Superior temporal gyrus (tissue), 1 donor: Measurements from ENCODE around the gene B4GALT1.
A peak's percentile ranks its signal among the peaks of the same experiment; 100 is the strongest.

Source experiments
- DNase-seq: peaks from one replicate; pipeline ENCODE4 v3.0.0-alpha.2; 2016; ENCODE audit errors: extremely low spot score

The B4GALT1 gene

DNA sequence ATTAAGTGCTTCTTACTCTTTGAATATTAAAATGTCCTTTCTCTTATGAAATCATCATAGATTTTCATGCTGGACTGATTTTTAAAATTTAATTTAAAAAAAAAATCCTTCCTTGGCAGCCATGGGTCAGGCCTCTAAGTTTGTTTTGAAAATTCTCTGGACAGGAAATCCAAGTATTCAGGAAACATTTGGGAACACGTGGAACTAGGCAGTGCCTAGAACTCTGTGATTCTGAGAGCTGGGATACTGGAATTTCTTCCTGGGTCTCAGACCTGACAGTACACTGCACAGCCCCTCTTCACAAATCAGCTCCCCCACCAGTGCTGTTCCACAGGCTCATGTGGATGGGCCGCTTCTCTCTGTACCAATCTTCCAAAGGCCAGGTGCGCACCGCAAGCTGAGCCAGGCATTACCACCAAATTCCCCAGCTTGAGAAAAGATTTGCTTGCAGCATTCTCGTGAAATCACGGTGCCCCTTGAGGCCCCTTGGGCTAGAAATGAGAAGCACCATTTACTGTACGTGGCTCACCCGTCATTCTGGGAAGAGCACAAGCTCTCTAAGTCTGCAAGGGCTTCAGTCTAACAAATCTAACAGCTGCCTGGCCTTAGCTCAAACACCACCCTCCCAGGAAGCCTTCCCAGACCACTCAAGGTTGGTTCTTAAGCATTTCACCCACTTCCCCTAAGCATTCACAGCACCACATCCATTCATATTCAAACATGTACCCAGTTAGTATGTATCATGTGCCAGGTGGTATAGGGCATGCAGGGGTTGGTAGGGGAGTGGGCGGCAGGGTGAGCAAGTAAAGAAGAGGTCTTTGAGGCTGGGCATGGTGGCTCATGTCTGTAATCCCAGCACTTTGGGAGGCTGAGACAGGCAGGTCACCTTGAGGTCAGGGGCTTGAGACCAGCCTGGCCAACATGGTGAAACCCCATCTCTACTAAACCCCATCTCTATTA is 26.5 kb downstream of the B4GALT1 start:
- no peak for DNase-seq

DNA sequence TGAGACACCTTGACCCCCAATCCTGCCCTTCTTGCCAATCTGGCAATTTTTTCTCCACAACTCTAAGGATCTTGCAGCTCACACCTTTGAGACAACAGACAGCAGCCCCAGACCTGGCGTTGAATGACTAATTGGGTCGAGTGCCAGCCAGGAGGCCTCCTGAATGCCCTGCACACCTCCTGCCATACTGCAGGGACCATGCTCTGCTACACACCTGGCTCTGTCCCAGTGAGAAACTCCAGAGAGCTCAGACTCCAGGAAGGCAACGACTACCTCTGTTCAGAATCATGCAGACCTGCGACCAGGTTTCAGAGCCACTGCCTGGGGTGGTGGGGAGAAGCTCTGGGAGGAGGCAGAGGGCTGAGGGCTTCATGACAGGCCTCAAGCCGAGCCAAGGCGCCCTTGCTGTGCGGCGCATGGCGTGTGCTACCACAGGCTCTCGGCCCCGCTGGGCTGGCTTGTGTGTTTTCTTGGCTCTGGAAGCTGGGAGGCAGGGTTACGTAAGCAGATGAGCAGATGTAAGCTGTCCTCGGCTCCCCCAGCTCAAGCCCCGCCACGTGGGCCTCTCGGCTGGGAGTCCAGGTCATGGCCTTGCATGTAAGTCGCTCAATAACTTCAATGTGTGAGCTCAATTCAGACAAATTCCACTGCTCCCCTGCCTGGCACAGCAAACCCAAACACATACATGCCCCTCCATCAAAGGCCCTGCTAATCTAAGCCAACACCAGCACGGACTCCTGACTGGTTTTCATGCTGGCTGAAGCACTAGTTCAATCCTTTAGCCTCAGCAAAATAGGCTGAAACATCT is 27.5 kb downstream of the B4GALT1 start:
- DNase-seq = no peak

DNA sequence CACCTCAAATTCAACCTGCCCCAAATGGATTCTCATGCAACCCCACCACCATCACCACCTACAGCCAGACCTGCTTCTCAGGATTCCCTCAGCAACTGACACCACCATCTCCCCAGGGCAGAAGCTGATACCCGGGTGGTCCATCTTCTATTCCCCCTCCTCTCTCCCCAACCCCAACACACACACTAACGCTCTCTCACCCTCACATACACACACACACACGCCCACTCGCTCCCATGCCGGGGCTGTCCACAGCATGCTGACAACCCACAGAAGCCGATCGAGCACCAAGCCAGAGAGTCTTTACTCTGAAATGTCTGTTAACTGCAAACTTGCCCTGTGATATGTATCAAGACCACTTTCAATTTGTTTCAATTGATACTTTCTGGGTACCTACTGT is 28.4 kb downstream of the B4GALT1 start:
- no peak for DNase-seq

DNA sequence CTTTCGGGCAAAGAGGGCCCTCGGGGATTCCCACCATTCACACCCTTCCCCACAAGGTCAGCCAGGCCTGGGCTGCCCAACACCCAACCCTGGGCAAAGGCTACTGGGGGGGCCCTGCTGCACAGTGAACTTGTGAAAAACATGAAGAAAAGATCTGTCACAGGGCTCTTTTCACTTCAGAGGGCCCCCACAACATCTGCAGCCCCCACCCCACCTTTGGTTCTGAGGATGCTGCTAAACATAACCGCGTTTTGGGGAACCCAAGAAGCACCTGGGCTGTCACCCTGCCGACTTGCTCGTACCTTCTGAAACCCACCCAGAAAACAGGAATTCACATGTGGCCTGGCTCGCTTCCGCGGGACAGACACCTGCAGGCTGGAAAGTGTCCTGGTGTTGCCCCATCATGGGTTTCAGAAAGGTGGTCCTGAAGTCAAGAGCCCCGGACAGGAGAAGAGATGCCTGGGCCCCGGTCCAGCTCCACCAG is 29.3 kb downstream of the B4GALT1 start:
- no peak for DNase-seq

DNA sequence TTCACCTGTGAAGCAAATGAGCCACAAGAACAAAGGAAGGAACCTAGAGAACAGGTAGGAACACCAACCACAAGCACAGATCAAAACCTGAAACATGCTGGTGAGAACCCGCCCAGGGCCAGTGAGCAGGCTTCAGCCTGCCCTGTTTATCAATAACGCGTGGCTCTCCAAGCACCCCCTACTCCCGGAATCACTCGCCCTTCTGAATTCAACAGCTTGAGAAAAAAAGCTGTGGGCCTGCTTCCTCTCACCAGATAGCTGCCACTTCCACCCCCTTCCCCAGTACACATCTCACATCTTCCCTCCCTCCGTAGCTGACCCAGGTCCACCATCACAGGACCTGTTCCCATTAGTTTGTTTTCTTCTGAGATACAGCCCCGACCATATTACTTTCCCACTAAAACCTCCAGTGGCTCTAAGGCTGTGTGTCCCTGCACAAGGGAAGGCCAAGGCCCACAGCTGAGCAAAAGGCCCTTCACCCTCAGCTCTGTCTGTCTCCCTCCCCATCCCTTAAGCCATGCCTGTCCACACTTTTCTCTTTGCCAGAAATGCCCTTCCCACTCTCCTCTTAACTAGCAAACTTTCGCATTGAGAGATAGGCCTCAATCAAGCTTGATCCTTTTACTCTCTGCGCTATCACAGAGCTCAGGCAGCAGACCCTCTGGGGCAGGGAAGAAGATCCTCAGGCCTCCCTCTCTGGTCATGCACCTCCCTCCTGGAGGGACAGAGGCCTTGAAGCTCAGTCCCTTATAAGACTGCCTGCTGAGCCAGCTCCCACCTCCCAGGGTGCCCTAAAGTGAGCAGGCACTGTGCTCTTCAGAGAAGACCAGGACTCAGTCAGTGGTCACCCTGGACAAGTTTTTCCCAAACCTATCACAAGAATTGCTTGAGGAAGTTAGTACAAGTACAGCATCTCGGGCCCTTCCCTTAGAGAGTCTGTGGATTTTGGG is 30.1 kb downstream of the B4GALT1 start:
- DNase-seq = no peak

DNA sequence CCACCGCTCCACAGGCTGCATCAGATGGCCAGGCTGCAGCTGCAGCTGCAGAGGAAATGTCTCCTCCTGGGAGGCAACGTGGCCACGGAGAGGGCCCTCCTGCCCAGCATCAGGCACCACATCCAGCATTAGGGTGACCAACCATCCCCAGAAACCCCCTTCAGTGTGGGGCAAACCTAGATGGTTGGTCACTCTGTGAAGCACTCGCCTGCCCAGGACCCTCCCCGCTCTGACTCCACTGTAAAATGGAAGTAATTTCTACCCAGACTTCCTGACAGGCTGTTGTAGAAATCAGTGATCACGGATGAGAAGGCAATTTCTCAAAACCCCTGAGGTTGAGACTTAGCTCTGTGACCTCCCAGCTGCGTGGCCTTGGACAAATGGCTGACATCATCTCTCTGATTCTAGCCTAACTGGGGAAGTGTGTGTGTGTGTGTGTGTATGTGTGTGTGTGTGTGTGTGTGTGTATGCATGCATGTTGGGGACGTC is 31.6 kb downstream of the B4GALT1 start:
- DNase-seq = no peak

DNA sequence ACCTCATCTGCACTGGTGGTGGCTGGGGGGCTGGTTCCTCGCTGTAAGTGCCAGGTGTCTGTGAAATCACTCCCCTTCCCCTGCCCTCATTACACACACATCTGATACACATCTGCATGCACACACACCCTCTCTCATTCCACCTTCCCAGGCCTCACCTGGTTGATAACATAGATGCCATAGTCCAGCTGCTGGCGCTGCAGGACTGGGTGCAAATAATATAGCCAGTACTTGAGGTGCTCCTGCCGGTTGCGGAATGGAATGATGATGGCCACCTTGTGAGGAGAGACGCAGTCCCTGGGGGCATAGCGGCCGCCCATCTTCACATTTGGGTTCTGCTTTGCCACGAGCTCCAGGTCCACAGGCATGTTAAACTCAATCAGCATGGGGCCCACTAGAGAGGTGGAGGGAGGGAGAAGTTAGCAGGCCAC is 32.1 kb downstream of the B4GALT1 start:
- no peak for DNase-seq

DNA sequence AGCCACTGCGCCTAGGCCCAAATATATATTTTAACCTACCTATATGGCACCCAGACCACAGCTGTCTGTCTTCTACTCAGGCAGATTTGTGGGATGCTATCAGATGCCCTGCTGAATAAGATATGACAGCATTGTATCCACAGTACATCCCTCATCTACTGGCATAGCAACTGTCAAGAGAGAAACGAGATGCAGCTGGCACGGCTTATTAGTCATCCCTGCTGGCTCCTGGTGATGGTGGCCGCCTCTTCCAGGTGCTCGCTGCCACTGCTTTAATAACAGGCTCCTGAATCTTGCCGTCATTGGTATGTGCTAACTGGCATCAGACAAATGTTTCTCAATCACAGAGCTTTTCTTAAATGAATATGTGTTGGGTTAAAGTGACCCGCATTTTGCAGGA is 34.0 kb downstream of the B4GALT1 start:
- no peak for DNase-seq

DNA sequence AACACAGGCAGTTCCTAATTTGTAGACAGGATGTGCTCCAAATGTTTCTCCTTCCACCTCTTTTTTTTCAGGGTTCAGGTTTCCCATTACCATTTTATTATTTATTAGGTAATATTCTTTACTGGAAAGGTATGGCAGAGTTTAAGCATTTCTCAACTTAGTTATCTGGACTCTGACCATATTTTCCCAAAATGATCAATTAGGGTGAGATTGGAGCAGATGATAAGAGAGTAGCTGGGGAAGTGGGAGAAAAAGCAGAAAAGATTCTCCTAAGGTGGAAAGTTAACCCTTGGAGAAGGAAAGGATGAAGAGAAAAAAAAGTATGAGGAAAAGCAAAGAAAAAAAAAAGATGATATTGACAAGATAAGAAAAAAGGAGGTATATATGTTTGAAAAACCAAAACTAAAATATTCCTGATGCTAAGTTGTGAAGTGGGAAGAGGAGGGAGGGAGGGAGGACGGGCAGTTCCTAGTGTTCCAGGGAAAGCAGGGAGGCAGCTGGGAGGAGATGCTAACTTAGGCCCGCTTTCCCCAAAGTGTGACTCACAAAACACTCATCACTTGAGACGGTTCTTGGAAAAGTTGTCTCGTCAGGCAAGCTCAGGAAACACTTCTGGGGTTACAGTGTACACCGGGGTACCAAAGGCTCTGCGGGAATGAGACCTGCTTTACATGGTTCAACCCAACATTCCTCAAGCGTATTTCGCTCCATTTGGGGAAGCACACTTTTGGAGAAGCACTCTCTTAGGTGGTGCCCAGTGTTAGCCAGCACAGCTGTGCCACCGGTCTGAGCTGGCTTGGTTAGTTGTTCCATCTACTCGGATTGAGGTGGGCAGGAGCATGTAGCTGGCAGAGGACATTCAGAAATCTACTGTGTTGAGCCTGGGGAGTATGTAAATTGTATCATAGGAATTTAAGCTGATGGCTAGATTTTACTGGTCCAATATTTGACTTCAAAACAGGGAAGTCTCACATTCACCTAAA is 35.1 kb downstream of the B4GALT1 start:
- DNase-seq = peak; percentile 52

DNA sequence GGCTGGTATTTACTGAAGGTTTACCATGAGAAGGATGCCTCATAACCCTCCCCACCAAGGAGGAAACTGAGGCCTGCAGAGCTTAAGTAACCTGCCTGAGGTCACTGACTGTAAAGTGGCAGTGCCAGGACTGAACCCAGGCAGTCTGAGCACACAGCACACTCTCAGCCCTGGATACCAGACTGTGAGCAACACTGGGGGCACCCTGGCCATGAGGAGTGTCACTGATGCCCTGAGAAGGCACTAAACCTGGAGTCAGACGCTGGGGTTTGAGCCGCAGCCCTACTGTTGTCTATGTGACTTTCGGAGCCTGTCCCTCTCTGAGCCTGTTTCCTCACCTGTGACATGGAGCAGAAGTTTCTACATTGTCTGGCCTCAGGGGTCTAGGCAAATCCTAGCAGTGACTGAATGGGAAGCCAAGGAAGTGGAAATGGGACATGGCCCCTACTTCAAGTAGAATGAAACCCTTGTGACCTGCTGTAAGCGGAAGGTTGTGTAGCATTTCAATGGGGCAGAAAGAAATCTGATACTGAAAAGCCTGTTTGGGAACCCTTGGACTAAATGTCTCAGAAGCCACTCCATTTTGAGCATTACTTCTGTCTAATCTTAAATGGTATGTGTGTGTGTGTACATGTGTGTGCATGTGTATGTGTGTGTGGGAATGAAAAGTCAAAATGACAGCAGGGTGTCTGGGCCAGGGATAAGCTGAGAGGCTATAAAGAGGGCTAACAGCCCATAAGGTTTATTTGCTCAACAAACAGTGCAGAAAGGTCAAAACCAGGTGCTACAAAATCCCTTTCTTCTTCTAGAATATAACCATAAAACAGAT is 36.0 kb downstream of the B4GALT1 start:
- DNase-seq = no peak

DNA sequence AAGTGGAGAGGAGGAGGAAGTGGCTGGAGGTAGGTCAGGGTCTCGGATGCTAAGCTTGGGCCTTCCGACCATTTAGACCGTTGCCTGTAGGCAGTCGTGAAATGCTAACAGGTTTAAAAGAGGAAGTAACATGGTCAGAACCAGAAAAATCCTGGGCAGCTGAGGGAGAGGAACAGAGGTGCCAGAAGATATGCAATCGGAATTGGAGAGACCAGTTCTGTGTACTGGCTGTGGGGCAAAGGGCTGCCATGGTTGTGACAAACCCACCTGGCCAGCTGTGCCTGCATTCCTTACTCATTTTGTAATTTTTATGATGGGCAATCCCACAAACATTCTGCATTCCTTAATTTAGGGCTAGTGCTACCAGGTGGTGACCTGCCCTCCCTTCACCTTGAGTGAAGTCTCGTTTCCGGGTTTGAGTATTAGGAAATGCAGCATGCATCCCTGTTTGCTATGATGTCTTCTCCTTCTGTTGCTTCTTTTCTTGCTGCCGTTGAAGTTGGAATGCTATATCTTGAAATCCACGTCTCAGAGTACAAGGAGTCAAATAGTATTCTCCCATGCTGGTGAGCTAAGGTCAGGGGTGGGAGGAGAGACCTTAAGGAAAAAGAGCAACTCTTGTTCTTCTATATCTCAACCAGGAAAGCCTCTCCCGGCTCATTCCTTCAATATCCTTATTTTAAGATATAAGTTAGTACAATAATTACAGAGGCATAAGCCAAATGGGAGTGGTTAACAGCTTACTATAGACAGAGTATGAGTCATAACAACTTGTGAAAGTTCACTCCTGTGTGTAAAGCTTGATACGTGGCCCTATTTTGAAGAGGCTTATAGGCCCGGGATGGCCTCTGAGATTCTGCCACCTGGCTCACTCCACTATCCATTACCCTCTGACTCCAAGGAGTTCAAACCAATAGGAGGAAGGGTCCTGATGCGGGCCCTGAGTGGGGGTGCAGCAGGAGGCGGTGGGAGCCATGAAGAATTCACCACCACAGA is 37.0 kb downstream of the B4GALT1 start:
- DNase-seq = peak; percentile 24

DNA sequence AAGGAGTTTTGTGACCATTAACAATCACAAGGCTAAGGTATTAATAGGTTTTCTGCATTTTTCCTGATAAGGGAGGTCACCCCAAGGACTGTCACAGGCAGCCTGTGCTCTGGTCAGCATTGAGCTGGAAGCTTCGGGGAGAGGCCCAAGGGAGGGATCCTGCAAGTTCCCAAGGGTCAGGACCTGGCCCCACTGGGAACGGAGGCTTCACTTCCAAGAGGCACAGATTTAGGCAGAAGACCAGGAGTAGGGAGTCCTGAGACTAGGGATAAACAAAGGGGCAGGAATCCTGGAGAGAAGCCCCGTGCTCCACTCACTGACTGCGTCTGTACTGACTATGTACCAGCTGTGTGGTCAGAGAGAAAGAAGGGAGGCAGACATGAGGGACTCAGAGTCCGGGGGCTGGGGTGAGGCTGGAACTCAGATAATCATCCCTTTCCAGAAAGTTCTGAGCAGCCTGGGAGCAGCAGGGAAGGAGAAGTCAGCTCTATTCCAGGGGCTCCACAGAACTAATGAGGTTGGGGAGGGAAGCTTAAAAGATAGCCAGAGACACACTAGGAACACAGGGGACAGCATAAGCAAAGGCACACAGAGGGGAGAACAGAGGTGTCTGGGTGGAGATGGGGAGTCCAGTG is 37.8 kb downstream of the B4GALT1 start:
- no peak for DNase-seq

DNA sequence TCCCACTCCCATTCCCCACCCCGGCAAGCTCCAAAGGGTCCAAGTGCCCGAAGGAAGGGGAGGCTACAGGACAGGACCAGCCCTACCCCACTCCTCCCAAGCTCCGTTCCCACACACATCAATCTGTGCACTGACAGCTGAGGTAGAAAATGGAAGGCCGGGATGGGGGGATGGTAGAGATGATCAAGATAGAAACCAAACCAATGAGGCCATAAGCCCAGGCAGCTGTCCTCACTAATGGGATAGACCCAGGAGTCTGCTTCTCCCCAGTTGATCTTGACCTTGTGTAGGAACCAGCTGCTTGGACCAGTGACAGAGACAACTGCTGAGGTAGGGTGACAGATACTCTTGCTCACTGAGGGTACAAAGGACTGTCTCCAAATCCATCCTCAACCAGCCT is 38.6 kb downstream of the B4GALT1 start:
- DNase-seq = no peak

DNA sequence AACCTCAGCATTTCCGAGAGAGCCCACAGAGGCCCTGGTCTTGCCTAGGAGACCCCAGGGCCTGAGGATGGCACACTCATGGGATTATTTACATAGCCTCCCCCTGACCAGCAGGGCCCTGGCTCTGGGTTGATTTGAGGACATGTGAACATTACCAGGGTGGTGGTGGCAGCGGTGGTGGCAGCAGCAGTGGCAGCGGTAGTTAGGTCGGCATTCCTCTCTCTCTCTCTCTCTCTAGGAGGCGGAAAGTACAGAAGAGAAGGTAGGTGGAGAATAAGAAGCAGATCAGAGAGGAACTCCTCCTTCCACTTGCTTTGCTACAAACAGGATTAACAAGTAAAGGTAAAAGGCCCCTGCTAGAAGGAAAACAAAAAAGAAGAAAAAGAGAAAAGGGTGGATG is 39.3 kb downstream of the B4GALT1 start:
- no peak for DNase-seq

DNA sequence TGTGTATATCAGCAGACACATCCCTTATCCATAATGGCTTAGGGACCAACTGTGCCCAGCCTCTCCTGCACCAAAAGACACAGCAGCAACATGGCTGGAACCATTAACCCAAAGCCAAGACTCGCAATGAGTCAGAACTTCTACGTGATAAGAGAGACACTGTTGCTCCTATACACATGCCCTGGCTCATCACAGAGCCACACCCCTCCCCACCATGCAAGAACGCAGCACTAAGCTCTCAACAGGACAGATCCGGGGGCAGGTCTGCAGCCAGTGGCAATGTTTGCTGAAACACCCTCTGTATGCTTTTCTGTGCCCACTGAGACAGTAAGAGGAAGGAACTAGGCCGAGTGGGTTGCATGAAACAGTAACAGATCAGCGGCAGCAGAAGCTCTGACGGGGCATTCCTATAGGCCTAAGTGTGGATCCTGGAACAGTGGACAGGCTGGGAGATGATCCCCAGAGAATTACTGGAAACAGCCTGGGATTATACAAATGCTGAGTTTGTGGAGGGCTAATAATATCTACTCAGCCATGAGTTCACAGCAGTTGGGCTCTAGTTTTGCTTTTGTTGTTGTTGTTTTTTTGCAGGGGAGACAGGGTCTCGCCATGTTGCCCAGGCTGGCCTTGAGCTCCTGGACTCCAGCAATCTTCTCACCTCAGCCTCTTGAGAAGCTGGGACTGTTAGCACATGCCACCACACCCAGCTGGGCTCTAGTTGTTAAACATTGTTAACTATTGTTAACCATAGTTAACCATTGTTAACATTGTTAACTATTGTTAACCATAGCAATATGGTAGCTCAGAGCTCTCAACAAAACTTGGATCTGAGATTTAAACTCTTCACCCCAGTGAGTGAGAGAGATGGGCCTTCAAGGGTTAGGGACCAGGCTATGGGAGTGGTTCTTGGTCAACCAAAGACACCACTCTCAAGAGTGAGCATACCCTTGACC is 41.0 kb downstream of the B4GALT1 start:
- DNase-seq = no peak

DNA sequence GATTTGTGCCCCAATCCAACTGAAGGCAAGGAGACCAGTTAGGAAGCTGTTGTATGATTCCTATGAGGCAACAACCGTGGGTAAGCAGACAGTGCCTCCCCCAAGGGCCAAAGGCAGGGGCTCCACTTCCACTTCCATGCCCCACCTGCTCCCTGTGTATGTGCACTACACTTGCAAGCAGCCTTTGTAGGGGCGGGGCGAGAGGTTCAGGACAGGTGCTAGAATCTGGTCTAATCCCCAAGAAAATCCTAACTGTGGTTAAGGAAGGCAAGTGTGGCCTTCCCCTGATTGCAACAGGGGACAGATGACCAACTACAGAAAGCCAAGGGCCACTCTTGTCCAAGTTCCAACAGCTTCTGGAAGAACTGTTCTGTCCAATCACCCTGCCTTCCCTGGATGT is 41.7 kb downstream of the B4GALT1 start:
- DNase-seq = no peak
